Measurements from ENCODE around the gene SLC2A2. TPM values are rescaled to one million over a fixed set of nuclear protein-coding genes. Genes with fewer than 3 reads are reported as not detected.
A peak's percentile ranks its signal among the peaks of the same experiment; 100 is the strongest.

SLC2A2 gene
- total RNA-seq, 1 experiment from 2014 or later = 4.6 TPM

- no TSS peak for BruUV-seq (replicated peaks)
- Mint-ChIP-seq H3K4me1 (ENCODE audit: low read depth, unreplicated experiment) (peaks cover 3% of the 10 kb centered on the region), H3K27me3 (ENCODE audit: insufficient read depth, unreplicated experiment) (no peaks in the 10 kb centered on the region), H3K9me3 (ENCODE audit: unreplicated experiment) (peaks cover 10% of the 10 kb centered on the region), H3K4me3 (ENCODE audit: unreplicated experiment) (no peak overlapping the region), H3K36me3 (ENCODE audit: insufficient read depth, unreplicated experiment) (no peaks in the 10 kb centered on the region), H3K27ac (ENCODE audit: unreplicated experiment) (no peak overlapping the region)
- intact Hi-C loops (cut with micrococcal nuclease; ENCODE audit: unreplicated experiment) = loop anchor here (10.0 kb wide), 1 partner anchor 678 kb away; no protein-coding TSS in a partner anchor
- CTCF ChIA-PET = no interaction called here
- H3K27me3 ChIP-seq (replicated peaks; ENCODE audit: control insufficient read depth, insufficient read depth, low read length) = no peaks in the 10 kb centered on the region
- POLR2A ChIA-PET = no interaction called here
- no peak overlapping the region for H3K4me3 ChIP-seq (ENCODE audit: low read depth, low read length)
- TF ChIP-seq CTCF (IDR thresholded peaks at IDR 0.05; ENCODE audit: insufficient read depth in 1 of 2, low read depth in 1 of 2, low read length in 1 of 2, severe bottlenecking in 1 of 2, unreplicated experiment in 1 of 2) = no peak
- peaks cover 3% of the 10 kb centered on the region for H3K4me1 ChIP-seq
- H3K36me3 ChIP-seq (ENCODE audit: control insufficient read depth, insufficient read depth, low read length) = no peaks in the 10 kb centered on the region
- no peak for DNase-seq
- H3K9me3 ChIP-seq = no peaks in the 10 kb centered on the region
Observed at GRCh38 chr3:170967126-170967525, 59.4 kb downstream of the SLC2A2 start.

GRCh38 chr3:170966495-170966894 lies 60.0 kb downstream of the SLC2A2 start:
- H3K4me1 ChIP-seq = peaks cover 7% of the 10 kb centered on the region
- no peak overlapping the region for H3K27ac Mint-ChIP-seq (ENCODE audit: unreplicated experiment)
- BruUV-seq (replicated peaks) = no TSS peak
- H3K4me3 ChIP-seq (ENCODE audit: low read depth, low read length) = no peak overlapping the region
- H3K27me3 Mint-ChIP-seq (ENCODE audit: insufficient read depth, unreplicated experiment) = no peaks in the 10 kb centered on the region
- H3K9me3 Mint-ChIP-seq (ENCODE audit: unreplicated experiment) = peaks cover 8% of the 10 kb centered on the region
- TF ChIP-seq CTCF (IDR thresholded peaks at IDR 0.05; ENCODE audit: insufficient read depth in 1 of 2, low read depth in 1 of 2, low read length in 1 of 2, severe bottlenecking in 1 of 2, unreplicated experiment in 1 of 2) = no peak
- peaks cover 9% of the 10 kb centered on the region for H3K4me1 Mint-ChIP-seq (ENCODE audit: low read depth, unreplicated experiment)
- no peaks in the 10 kb centered on the region for H3K27me3 ChIP-seq (replicated peaks; ENCODE audit: control insufficient read depth, insufficient read depth, low read length)
- POLR2A ChIA-PET = no interaction called here
- no peaks in the 10 kb centered on the region for H3K36me3 ChIP-seq (ENCODE audit: control insufficient read depth, insufficient read depth, low read length)
- H3K4me3 Mint-ChIP-seq (ENCODE audit: unreplicated experiment) = no peak overlapping the region
- DNase-seq = no peak
- CTCF ChIA-PET = no interaction called here
- intact Hi-C loops (cut with micrococcal nuclease; ENCODE audit: unreplicated experiment) = loop anchor here (10.0 kb wide), 1 partner anchor 678 kb away; no protein-coding TSS in a partner anchor
- no peaks in the 10 kb centered on the region for H3K9me3 ChIP-seq
- H3K36me3 Mint-ChIP-seq (ENCODE audit: insufficient read depth, unreplicated experiment) = no peaks in the 10 kb centered on the region

- H3K4me1 ChIP-seq = peaks cover 7% of the 10 kb centered on the region
- no peaks in the 10 kb centered on the region for H3K36me3 ChIP-seq (ENCODE audit: control insufficient read depth, insufficient read depth, low read length)
- no peaks in the 10 kb centered on the region for H3K27me3 ChIP-seq (replicated peaks; ENCODE audit: control insufficient read depth, insufficient read depth, low read length)
- no peaks in the 10 kb centered on the region for H3K9me3 ChIP-seq
- ChIA-PET POLR2A (no interaction called here), CTCF (interaction anchor here (0.8 to 1.8 kb wide), 11 partner anchors 49 to 810 kb away, joined by 3 to 25 read pairs (median 6); partner anchors contain the start of gene SLC2A2)
- Mint-ChIP-seq H3K4me3 (ENCODE audit: unreplicated experiment) (no peak overlapping the region), H3K27me3 (ENCODE audit: insufficient read depth, unreplicated experiment) (no peaks in the 10 kb centered on the region), H3K9me3 (ENCODE audit: unreplicated experiment) (no peaks in the 10 kb centered on the region), H3K4me1 (ENCODE audit: low read depth, unreplicated experiment) (peaks cover 15% of the 10 kb centered on the region), H3K27ac (ENCODE audit: unreplicated experiment) (peak overlapping the region; percentile 40), H3K36me3 (ENCODE audit: insufficient read depth, unreplicated experiment) (no peaks in the 10 kb centered on the region)
- H3K4me3 ChIP-seq (ENCODE audit: low read depth, low read length) = no peak overlapping the region
- BruUV-seq (replicated peaks) = no TSS peak
- no peak for DNase-seq
- intact Hi-C loops (cut with micrococcal nuclease; ENCODE audit: unreplicated experiment) = loop anchor here (5.0 to 10.0 kb wide), 3 partner anchors 682 to 870 kb away; no protein-coding TSS in a partner anchor
- no peak for TF ChIP-seq CTCF (IDR thresholded peaks at IDR 0.05; ENCODE audit: insufficient read depth in 1 of 2, low read depth in 1 of 2, low read length in 1 of 2, severe bottlenecking in 1 of 2, unreplicated experiment in 1 of 2)
Observed at GRCh38 chr3:170962411-170962810, 64.1 kb downstream of the SLC2A2 start.

Measured in Caco-2 (cell line).